HepG2 (cell line): ENCODE results near the gene INO80C. TPM values are rescaled to one million over a fixed set of nuclear protein-coding genes. Genes with fewer than 3 reads are reported as not detected.

Source experiments
- AHDC1 ChIP-seq: sonication (generic); formaldehyde crosslinking; IDR thresholded peaks from 2 replicates; pipeline ENCODE4 v1.5.1; 2020; ENCODE audit warnings: mild to moderate bottlenecking, missing genetic modification reagents, borderline replicate concordance
- JUNB ChIP-seq: sonication (generic); formaldehyde crosslinking; IDR thresholded peaks from 2 replicates; pipeline ENCODE4 v1.8.0; 2022; ENCODE audit warnings: missing genetic modification reagents, mild to moderate bottlenecking, borderline replicate concordance
- KAT2B ChIP-seq: fragments of 150-350 bp; IDR thresholded peaks from 2 replicates; pipeline ENCODE4 v1.6.1; 2014; ENCODE audit warnings: low read depth, low read length, borderline replicate concordance
- MTA1 ChIP-seq: sonication (generic); formaldehyde crosslinking; IDR thresholded peaks from 2 replicates; pipeline ENCODE4 v1.4.0; 2020; ENCODE audit warnings: missing genetic modification reagents, mild to moderate bottlenecking, borderline replicate concordance
- RCOR2 ChIP-seq: IDR thresholded peaks from 2 replicates; pipeline ENCODE4 v1.6.1; 2016; ENCODE audit warnings: missing biosample characterization, missing genetic modification reagents
- polyA plus RNA-seq, 8 experiments: library from polyadenylated mRNA; depleted of rRNA in 3 of 8; stranded (reverse) in 7 of 8; unstranded in 1 of 8; fragments of >200 nt; fragmentation: Illumina TruSeq in 4 of 8; extraction: Trizol in 4 of 8; gene quantifications; 2 replicates each; pipeline versions ENCODE4 v1.2.1 to v1.2.3, GENCODE V29; 2011 to 2016; ENCODE audit warnings: low read depth in 4 of 8, missing spikeins in 1 of 8, mixed read lengths in 1 of 8; ENCODE audit not compliant: insufficient read depth in 1 of 8
- total RNA-seq, 5 experiments: library from RNA; depleted of rRNA; stranded (reverse); fragments of >200 nt; fragmentation: Illumina TruSeq; extraction: Trizol; gene quantifications; 2 replicates each; pipeline ENCODE4 v1.2.3, GENCODE V29; 2016; ENCODE audit warnings: low read depth in 1 of 5
- TF ChIP-seq, protein P1 (sequence below): sonication (generic); formaldehyde crosslinking; IDR thresholded peaks from 2 replicates; pipeline ENCODE4 v1.8.0; 2022; ENCODE audit warnings: low read depth, missing genetic modification reagents

INO80C gene
- total and polyA plus RNA-seq, 2 of the 13 experiments (the other 11 are each of a cell fraction or from before 2014, with no cell fraction given) = 8.2 to 15.4 TPM

DNA sequence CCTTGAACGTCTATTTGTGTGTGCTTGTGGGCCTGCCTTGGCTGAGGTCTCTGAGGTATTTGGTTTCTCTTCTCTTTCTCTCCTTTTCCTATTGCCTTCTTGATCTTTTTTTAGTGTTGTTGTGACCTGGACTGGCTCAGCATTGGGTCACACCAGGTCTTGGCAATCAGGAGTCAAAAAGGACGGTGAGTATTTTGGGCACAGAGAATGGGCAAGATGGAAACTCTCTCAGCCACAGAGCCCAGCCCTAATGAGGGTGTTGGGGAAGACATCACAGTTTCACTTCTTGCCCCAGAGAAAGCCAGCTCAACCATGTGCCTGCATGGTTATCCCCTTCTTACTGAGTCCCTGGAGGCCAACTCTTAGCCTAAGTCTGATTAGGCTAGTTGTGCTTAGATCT, 13.7 kb upstream of the INO80C start (continued):
- TF ChIP-seq, protein P1, sequence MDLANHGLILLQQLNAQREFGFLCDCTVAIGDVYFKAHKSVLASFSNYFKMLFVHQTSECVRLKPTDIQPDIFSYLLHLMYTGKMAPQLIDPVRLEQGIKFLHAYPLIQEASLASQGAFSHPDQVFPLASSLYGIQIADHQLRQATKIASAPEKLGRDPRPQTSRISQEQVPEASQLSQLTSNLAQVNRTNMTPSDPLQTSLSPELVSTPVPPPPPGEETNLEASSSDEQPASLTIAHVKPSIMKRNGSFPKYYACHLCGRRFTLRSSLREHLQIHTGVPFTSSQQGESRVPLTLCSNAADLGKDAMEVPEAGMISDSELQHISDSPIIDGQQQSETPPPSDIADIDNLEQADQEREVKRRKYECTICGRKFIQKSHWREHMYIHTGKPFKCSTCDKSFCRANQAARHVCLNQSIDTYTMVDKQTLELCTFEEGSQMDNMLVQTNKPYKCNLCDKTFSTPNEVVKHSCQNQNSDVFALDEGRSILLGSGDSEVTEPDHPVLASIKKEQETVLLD (CRISPR knock-in tag) = no peak
- TF ChIP-seq MTA1 (CRISPR knock-in tag) (no peak), RCOR2 (no peak), AHDC1 (CRISPR knock-in tag) (no peak), KAT2B (no peak), JUNB (no peak)
